GM12878 (cell line): ENCODE measurements around the gene TACC2. TPM values are rescaled to one million over a fixed set of nuclear protein-coding genes. Genes with fewer than 3 reads are reported as not detected.

Source experiments
- ATAC-seq: fragments of 200-7000 bp; cut with Tn5 transposase; 3 replicates; pipeline ENCODE4 v1.9.1; 2020; ENCODE audit warnings: mild to moderate bottlenecking, moderate library complexity
- BruUV-seq: library from RNA; stranded (reverse); fragments of 400-500 nt; replicated peaks from 2 replicates; lab custom pipeline; 2021; lab: Mats Ljungman, UMichigan
- CTCF ChIA-PET: fragments of 300-600 bp; sonication (Branson Sonifier 250); formaldehyde crosslinking; extraction: SDS; loops from one replicate; lab custom pipeline; 2021; ENCODE audit warnings: inconsistent platforms; lab: Yijun Ruan, JAX
- POLR2A ChIA-PET: fragments of 350-600 bp; formaldehyde crosslinking; extraction: SDS; loops from one replicate; lab custom pipeline; 2021; ENCODE audit warnings: inconsistent platforms; lab: Charles Lee
- RAD21 ChIA-PET: fragments of 300-600 bp; sonication (Branson Sonifier 250); formaldehyde crosslinking; loops from one replicate; lab custom pipeline; 2023; ENCODE audit warnings: antibody characterized with exemption; ENCODE audit not compliant: unreplicated experiment; lab: Charles Lee
- SMC1A ChIA-PET: fragments of 300-600 bp; sonication (Branson Sonifier 250); formaldehyde crosslinking; loops from one replicate; lab custom pipeline; 2023; ENCODE audit not compliant: unreplicated experiment, uncharacterized antibody; lab: Charles Lee
- DNase-seq: peaks from one replicate; pipeline ENCODE4 v3.0.0-alpha.2; 2011; ENCODE audit warnings: low read depth, low spot score
- FAIRE-seq: peaks from 3 replicates; lab custom pipeline; 2011; peaks lifted over from hg19 to GRCh38; lab: Jason Lieb, UNC
- H2AFZ ChIP-seq: 2 replicates; pipeline ENCODE4 v1.6.0; 2011; ENCODE audit warnings: low read depth, low read length, control low read depth; ENCODE audit not compliant: control insufficient read depth
- H3K27ac ChIP-seq: 2 replicates; pipeline ENCODE4 v1.5.1; 2011; ENCODE audit warnings: control low read depth; ENCODE audit not compliant: control insufficient read depth, insufficient read depth
- H3K27me3 ChIP-seq, 2 experiments: replicated peaks in 1 of 2; 2 replicates each; pipeline versions ENCODE4 v1.6.0 to v1.6.1; 2011; ENCODE audit warnings: low read length in 1 of 2; ENCODE audit not compliant: control insufficient read depth in 2 of 2, insufficient read depth in 2 of 2
- H3K36me3 ChIP-seq, 2 experiments: 2 replicates each; pipeline ENCODE4 v1.5.1; 2011; ENCODE audit warnings: low read length in 1 of 2; ENCODE audit not compliant: control insufficient read depth in 2 of 2, insufficient read depth in 2 of 2
- H3K4me1 ChIP-seq: 2 replicates; pipeline ENCODE4 v1.6.1; 2011; ENCODE audit warnings: mild to moderate bottlenecking, low read length, moderate library complexity, mixed read lengths; ENCODE audit not compliant: control insufficient read depth, insufficient read depth
- H3K4me2 ChIP-seq: 2 replicates; pipeline ENCODE4 v1.6.0; 2011; ENCODE audit warnings: control low read depth; ENCODE audit not compliant: control insufficient read depth, insufficient read depth
- H3K4me3 ChIP-seq: fragments of 200-600 bp; sonication (generic); 2 replicates; pipeline ENCODE4 v1.5.1; 2016
- H3K79me2 ChIP-seq: 2 replicates; pipeline ENCODE4 v1.6.0; 2011; ENCODE audit warnings: low read length; ENCODE audit not compliant: control insufficient read depth, insufficient read depth
- H3K9ac ChIP-seq: 2 replicates; pipeline ENCODE4 v1.8.0; 2011; ENCODE audit warnings: low read length, control low read depth, mixed read lengths; ENCODE audit not compliant: control insufficient read depth, insufficient read depth
- H3K9me3 ChIP-seq: replicated peaks from 3 replicates; pipeline ENCODE4 v1.5.1; 2011; ENCODE audit warnings: mild to moderate bottlenecking, low read length; ENCODE audit not compliant: control insufficient read depth, insufficient read depth
- H4K20me1 ChIP-seq: 2 replicates; pipeline ENCODE4 v1.6.0; 2011; ENCODE audit not compliant: control insufficient read depth, insufficient read depth
- BHLHE40 ChIP-seq, 2 experiments: fragments of 450-650 bp in 1 of 2; IDR thresholded peaks; 2 replicates each; pipeline ENCODE4 v1.6.1; 2011 to 2017; ENCODE audit warnings: low read depth in 2 of 2, borderline replicate concordance in 1 of 2, improper control_type of control experiment in 1 of 2, low read length in 1 of 2, mild to moderate bottlenecking in 1 of 2
- CHD2 ChIP-seq: IDR thresholded peaks from 2 replicates; pipeline ENCODE4 v1.6.1; 2011; ENCODE audit warnings: low read depth, low read length, improper control_type of control experiment, borderline replicate concordance
- ESRRA ChIP-seq: IDR thresholded peaks from 2 replicates; pipeline ENCODE4 v1.6.1; 2012; ENCODE audit warnings: mild to moderate bottlenecking, low read length, improper control_type of control experiment
- EZH2 ChIP-seq: IDR thresholded peaks from 2 replicates; pipeline ENCODE4 v1.6.1; 2012; ENCODE audit warnings: low read depth, mild to moderate bottlenecking, control low read depth, inconsistent platforms, low read length, borderline replicate concordance; ENCODE audit not compliant: control insufficient read depth
- IKZF2 ChIP-seq, 2 experiments: fragments of 450-650 bp; IDR thresholded peaks; 2 replicates each; pipeline ENCODE4 v1.6.1; 2017; ENCODE audit warnings: mild to moderate bottlenecking in 2 of 2, moderate library complexity in 2 of 2
- JUND ChIP-seq: IDR thresholded peaks from 2 replicates; pipeline ENCODE4 v1.6.1; 2012; ENCODE audit warnings: low read depth, mild to moderate bottlenecking, low read length, improper control_type of control experiment, moderate library complexity
- RAD51 ChIP-seq: fragments of 450-650 bp; IDR thresholded peaks from 2 replicates; pipeline ENCODE4 v1.6.1; 2016; ENCODE audit warnings: moderate library complexity, mild to moderate bottlenecking, inconsistent platforms
- TCF7 ChIP-seq: IDR thresholded peaks from 2 replicates; pipeline ENCODE4 v1.6.1; 2014; ENCODE audit warnings: antibody characterized with exemption, borderline replicate concordance
- ZZZ3 ChIP-seq: IDR thresholded peaks from 2 replicates; pipeline ENCODE4 v1.6.1; 2011; ENCODE audit warnings: low read depth; ENCODE audit not compliant: control insufficient read depth, insufficient read length
- WGBS: methylation state at CpG from one replicate; pipeline ENCODE4 v1.1.6; 2016; ENCODE audit warnings: low lambda C conversion rate; ENCODE audit not compliant: insufficient replicate concordance, insufficient coverage; ENCODE audit errors: missing lambda C conversion rate; 5-methylcytosine and 5-hydroxymethylcytosine counted together
- in situ Hi-C: fragments of 300-500 bp; cut with MboI; formaldehyde crosslinking; loops from 9 replicates; pipeline ENCODE4 v1.14.3; 2018; ENCODE audit warnings: mixed read lengths
- intact Hi-C: fragments of 100-400 bp; cut with micrococcal nuclease; formaldehyde crosslinking; loops from one replicate; pipeline ENCODE4 v1.14.2; 2022; ENCODE audit not compliant: unreplicated experiment
- polyA plus RNA-seq, 11 experiments: library from polyadenylated mRNA; depleted of rRNA in 4 of 11; unstranded in 6 of 11; stranded (reverse) in 5 of 11; fragments of >200 nt; fragmentation: Nextera tagmentation in 4 of 11; fragmentation: Illumina TruSeq in 1 of 11; extraction: Ambion mirVana in 4 of 11; extraction: Trizol in 1 of 11; gene quantifications; 1 replicate in 1 of 11; 2 replicates in 10 of 11; pipeline versions ENCODE4 v1.2.1 to v1.2.3, GENCODE V29; 2011 to 2016; ENCODE audit warnings: inconsistent platforms in 2 of 11, missing spikeins in 2 of 11, low read depth in 1 of 11
- total RNA-seq, 4 experiments: library from RNA; depleted of rRNA in 3 of 4; stranded (reverse); fragments of >200 nt in 3 of 4; fragmentation: Illumina TruSeq in 1 of 4; extraction: Trizol in 1 of 4; gene quantifications; 2 replicates each; pipeline versions ENCODE4 v1.2.1 to v1.2.3, GENCODE V29; 2013 to 2021
- TF ChIP-seq, protein P1 (sequence below): IDR thresholded peaks from 2 replicates; pipeline ENCODE4 v1.6.1; 2011; ENCODE audit warnings: borderline replicate concordance, low read depth, mild to moderate bottlenecking, moderate library complexity, low read length; ENCODE audit not compliant: insufficient read depth, poor library complexity, severe bottlenecking
- TF ChIP-seq, protein P2 (sequence below): fragments of 450-650 bp; formaldehyde crosslinking; IDR thresholded peaks from 2 replicates; pipeline ENCODE4 v1.4.0; 2022; ENCODE audit warnings: mild to moderate bottlenecking, moderate library complexity
- TF ChIP-seq, protein P3 (sequence below): IDR thresholded peaks from 2 replicates; pipeline ENCODE4 v1.6.1; 2011; ENCODE audit warnings: low read depth, mild to moderate bottlenecking, low read length, moderate library complexity, borderline replicate concordance; ENCODE audit errors: extremely low read depth

Gene TACC2
- total and polyA plus RNA-seq, 10 of the 15 experiments (the other 5 are each of a cell fraction or from before 2014, with no cell fraction given): 0.07 to 0.64 (median 0.13) TPM; not detected in 5

DNA sequence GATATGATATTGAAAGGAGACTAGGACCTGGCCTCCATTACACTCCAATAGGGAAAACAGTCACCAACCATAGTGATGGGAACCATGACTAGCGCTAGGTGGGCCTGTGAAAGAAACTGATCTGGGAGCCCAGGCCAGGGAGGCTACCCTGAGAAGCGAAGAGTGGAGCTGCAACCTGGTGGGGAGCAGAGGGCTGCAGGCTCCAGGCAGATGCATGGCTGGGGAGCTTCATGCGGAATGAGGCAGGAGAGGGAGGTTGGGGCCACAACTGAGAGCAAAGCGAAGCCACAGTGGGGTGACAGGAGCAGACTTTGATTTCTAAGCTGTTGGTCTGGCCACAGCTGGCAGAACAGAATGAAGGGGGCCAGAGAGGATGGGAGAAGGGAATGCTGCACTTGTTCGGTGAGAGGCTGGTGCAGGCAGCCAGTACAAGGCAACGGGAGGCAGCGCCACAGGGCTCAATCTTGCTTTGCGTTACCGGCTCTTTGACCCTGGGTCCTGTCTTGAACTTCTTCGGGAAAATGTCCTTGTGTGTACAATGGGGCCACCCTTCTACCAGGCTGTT is 88.4 kb downstream of the TACC2 start:
- intact Hi-C loops: no loop called here

DNA sequence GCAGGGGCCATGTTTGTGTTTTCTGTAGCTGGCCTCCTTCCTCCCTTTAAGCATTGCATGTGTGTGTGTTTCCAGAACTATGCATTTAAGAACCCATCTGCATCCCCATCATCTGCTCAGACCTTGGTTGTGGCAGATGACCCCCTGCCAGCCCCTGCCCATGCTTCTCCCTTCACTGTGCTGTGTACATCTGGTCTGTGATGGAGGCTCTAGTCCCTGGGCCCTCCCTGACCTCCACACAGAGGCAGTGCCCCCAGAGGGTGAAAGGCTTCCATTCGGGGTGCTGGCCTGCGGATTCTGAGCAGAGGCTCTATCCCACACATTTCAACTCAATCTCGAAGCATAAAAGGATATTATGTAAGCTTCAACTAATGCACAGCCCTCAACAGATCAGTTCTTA is 89.4 kb downstream of the TACC2 start:
- no peak overlapping the region for H3K27ac ChIP-seq
- H3K27me3 ChIP-seq: no peaks in the 10 kb centered on the region; a peak in 1 of 4 replicates
- FAIRE-seq: no peak
- BruUV-seq: no TSS peak
- TF ChIP-seq, protein P1, sequence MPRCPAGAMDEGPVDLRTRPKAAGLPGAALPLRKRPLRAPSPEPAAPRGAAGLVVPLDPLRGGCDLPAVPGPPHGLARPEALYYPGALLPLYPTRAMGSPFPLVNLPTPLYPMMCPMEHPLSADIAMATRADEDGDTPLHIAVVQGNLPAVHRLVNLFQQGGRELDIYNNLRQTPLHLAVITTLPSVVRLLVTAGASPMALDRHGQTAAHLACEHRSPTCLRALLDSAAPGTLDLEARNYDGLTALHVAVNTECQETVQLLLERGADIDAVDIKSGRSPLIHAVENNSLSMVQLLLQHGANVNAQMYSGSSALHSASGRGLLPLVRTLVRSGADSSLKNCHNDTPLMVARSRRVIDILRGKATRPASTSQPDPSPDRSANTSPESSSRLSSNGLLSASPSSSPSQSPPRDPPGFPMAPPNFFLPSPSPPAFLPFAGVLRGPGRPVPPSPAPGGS: no peak
- TF ChIP-seq JUND: no peak
- TF ChIP-seq EZH2: no peak
- no peak for TF ChIP-seq CHD2
- no peak for TF ChIP-seq BHLHE40 (IDR thresholded peaks at IDR 0.05; ENCODE audit: borderline replicate concordance in 1 of 2, low read depth in 2 of 2, low read length in 1 of 2)
- TF ChIP-seq, protein P2, sequence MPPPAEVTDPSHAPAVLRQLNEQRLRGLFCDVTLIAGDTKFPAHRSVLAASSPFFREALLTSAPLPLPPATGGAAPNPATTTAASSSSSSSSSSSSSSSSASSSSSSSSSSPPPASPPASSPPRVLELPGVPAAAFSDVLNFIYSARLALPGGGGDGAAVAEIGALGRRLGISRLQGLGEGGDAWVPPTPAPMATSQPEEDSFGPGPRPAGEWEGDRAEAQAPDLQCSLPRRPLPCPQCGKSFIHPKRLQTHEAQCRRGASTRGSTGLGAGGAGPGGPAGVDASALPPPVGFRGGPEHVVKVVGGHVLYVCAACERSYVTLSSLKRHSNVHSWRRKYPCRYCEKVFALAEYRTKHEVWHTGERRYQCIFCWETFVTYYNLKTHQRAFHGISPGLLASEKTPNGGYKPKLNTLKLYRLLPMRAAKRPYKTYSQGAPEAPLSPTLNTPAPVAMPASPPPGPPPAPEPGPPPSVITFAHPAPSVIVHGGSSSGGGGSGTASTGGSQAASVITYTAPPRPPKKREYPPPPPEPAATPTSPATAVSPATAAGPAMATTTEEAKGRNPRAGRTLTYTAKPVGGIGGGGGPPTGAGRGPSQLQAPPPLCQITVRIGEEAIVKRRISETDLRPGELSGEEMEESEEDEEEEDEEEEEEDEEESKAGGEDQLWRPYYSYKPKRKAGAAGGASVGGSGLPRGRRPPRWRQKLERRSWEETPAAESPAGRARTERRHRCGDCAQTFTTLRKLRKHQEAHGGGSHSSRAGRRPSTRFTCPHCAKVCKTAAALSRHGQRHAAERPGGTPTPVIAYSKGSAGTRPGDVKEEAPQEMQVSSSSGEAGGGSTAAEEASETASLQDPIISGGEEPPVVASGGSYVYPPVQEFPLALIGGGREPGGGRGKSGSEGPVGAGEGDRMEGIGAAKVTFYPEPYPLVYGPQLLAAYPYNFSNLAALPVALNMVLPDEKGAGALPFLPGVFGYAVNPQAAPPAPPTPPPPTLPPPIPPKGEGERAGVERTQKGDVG (CRISPR knock-in tag): no peak
- no peak for TF ChIP-seq ESRRA
- H3K9ac ChIP-seq: no peak overlapping the region
- H3K4me1 ChIP-seq: no peaks in the 10 kb centered on the region
- ATAC-seq: no peak
- WGBS: 6% methylated on average over 3 of the region's 3 CpGs
- ChIA-PET RAD21 (no interaction called here), POLR2A (no interaction called here), CTCF (no interaction called here), SMC1A (no interaction called here)
- H3K4me3 ChIP-seq: no peak overlapping the region
- in situ Hi-C loops (no loop called here), intact Hi-C loops (no loop called here)
- H3K4me2 ChIP-seq: no peak overlapping the region
- no peaks in the 10 kb centered on the region for H4K20me1 ChIP-seq
- H3K9me3 ChIP-seq: no peaks in the 10 kb centered on the region
- H3K79me2 ChIP-seq: no peaks in the 10 kb centered on the region
- DNase-seq: no peak
- no peaks in the 10 kb centered on the region for H3K36me3 ChIP-seq
- H2AFZ ChIP-seq: no peak overlapping the region

More for the DNA sequence above, 88.4 kb downstream of the TACC2 start:
- ChIA-PET CTCF (no interaction called here), POLR2A (no interaction called here), SMC1A (no interaction called here), RAD21 (no interaction called here)
- no peaks in the 10 kb centered on the region for H3K4me1 ChIP-seq
- no peak for DNase-seq
- H3K27ac ChIP-seq: no peak overlapping the region
- no peak overlapping the region for H3K4me3 ChIP-seq
- H3K27me3 ChIP-seq: no peaks in the 10 kb centered on the region; a peak in 1 of 4 replicates
- H3K9me3 ChIP-seq: no peaks in the 10 kb centered on the region
- ATAC-seq: no peak
- TF ChIP-seq, protein P3, sequence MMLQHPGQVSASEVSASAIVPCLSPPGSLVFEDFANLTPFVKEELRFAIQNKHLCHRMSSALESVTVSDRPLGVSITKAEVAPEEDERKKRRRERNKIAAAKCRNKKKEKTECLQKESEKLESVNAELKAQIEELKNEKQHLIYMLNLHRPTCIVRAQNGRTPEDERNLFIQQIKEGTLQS: no peak
- TF ChIP-seq RAD51 (no peak), IKZF2 (IDR thresholded peaks at IDR 0.05) (no peak), EZH2 (no peak), TCF7 (no peak), ZZZ3 (no peak)
- TF ChIP-seq, all 136 proteins: peak for 0
- H3K4me2 ChIP-seq: no peak overlapping the region
- no peak for FAIRE-seq
- BruUV-seq: no TSS peak
- no peaks in the 10 kb centered on the region for H3K79me2 ChIP-seq
- no peak overlapping the region for H2AFZ ChIP-seq
- no peaks in the 10 kb centered on the region for H3K36me3 ChIP-seq
- no peak overlapping the region for H3K9ac ChIP-seq
- 58% methylated on average over 10 of the region's 10 CpGs for WGBS
- in situ Hi-C loops: no loop called here
- H4K20me1 ChIP-seq: no peaks in the 10 kb centered on the region
